Psoas muscle (tissue), 8 donors: ENCODE measurements around the gene APCDD1. TPM values are rescaled to one million over a fixed set of nuclear protein-coding genes. Genes with fewer than 3 reads are reported as not detected.
A peak's percentile ranks its signal among the peaks of the same experiment; 100 is the strongest.

ENCODE experiments used
- ATAC-seq, 4 donors: fragments of 200-7000 bp; cut with Tn5 transposase; one replicate each; pipeline ENCODE4 v1.9.1; 2020; ENCODE audit warnings: moderate library complexity in 3 of 4, mild to moderate bottlenecking in 2 of 4
- DNase-seq, 2 donors: peaks; one replicate each; pipeline ENCODE4 v3.0.0-alpha.2; 2020
- H3K27ac ChIP-seq: fragments of 200-600 bp; one replicate; pipeline ENCODE4 v1.8.0; 2022
- H3K27me3 ChIP-seq, 3 donors: fragments of 200-600 bp in 1 of 3; one replicate each; pipeline versions ENCODE4 v1.6.1 to v1.8.0; 2013 to 2022; ENCODE audit warnings: low read length in 2 of 3, mild to moderate bottlenecking in 2 of 3, moderate library complexity in 1 of 3; ENCODE audit not compliant: insufficient read depth in 3 of 3
- H3K36me3 ChIP-seq, 2 donors: fragments of 200-600 bp in 1 of 2; one replicate each; pipeline versions ENCODE4 v1.6.1 to v1.8.0; 2013 to 2022; ENCODE audit warnings: low read depth in 1 of 2, mild to moderate bottlenecking in 1 of 2, moderate library complexity in 1 of 2; ENCODE audit not compliant: insufficient read depth in 1 of 2
- H3K4me1 ChIP-seq: fragments of 200-600 bp; one replicate; pipeline ENCODE4 v1.8.0; 2022
- H3K4me3 ChIP-seq: fragments of 200-600 bp; one replicate; pipeline ENCODE4 v1.8.0; 2022; ENCODE audit warnings: mild to moderate bottlenecking
- H3K9me3 ChIP-seq: fragments of 200-600 bp; one replicate; pipeline ENCODE4 v1.8.0; 2022
- CTCF ChIP-seq: fragments of 200-600 bp; IDR thresholded peaks from one replicate; pipeline ENCODE4 v1.8.0; 2022; ENCODE audit warnings: antibody characterized with exemption
- WGBS, 3 donors: extraction: QIAGEN DNeasy Blood & Tissue Kit; methylation state at CpG; one replicate each; pipeline versions ENCODE4 v1.1.6 to v1.1.7; 2013; 5-methylcytosine and 5-hydroxymethylcytosine counted together
- intact Hi-C, 2 donors: fragments of 100-400 bp; cut with DNase I; formaldehyde crosslinking; loops; one replicate each; pipeline versions ENCODE4 v1.11.0 to v1.14.2; 2022
- polyA plus RNA-seq, 3 donors: library from polyadenylated mRNA; stranded (reverse); fragments of 200-250 nt; gene quantifications; one replicate each; pipeline ENCODE4 v1.2.3, GENCODE V29; 2013
- total RNA-seq, 4 donors: library from RNA; stranded (reverse); fragmentation: NEBNext Ultra II Directional in 2 of 4; extraction: Animal tissue kit (Norgen Biotek cat#: 25700) in 2 of 4; gene quantifications; one replicate each; pipeline versions ENCODE4 v1.2.1 to v1.2.4, GENCODE V29; 2021 to 2023
- donor health status: healthy with polysubstance abuse.
- donor health status: DM: no; HTN: no; CAD: no; lungs with moderate emphysema.
- donor health status: Bipolar disorder and iron deficiency.
- donor health status: healthy.
- donor health status: DM: yes; HTN: yes; CAD: no.
- donor health status: DM: no; HTN: no; CAD: no.
- donor health status: DM: no; HTN: no; CAD: no.
- donor health status: DM: yes; HTN: yes; CAD: no.

The APCDD1 gene
- total and polyA plus RNA-seq, 7 donors: 1.4 to 47.0 (median 6.3) TPM

GRCh38 chr18:10482985-10483949, 28.8 kb downstream of the APCDD1 start:
- WGBS, 3 donors: 56 to 64% (median 58%) methylated on average over 20 of the region's 20 CpGs
- ATAC-seq (peak in 1 of 4 donors; percentile 51), DNase-seq (no peak)
- Histone ChIP-seq H3K27me3 (peaks cover 0 to 2% (median 0%) of the 10 kb centered on the region in 3 donors), H3K27ac (no peak overlapping the region), H3K4me1 (no peaks in the 10 kb centered on the region), H3K36me3 (no peaks in the 10 kb centered on the region), H3K4me3 (no peak overlapping the region), H3K9me3 (no peaks in the 10 kb centered on the region)
- TF ChIP-seq CTCF: no peak
- intact Hi-C loops: no loop called here

GRCh38 chr18:10485475-10485874, 31.0 kb downstream of the APCDD1 start:
- DNase-seq: no peak
- H3K4me1 ChIP-seq: no peaks in the 10 kb centered on the region

GRCh38 chr18:10486362-10486761, 31.9 kb downstream of the APCDD1 start:
- 54 to 61% (median 56%) methylated on average over 3 of the region's 3 CpGs for WGBS, 3 donors
- H3K4me1 ChIP-seq: no peaks in the 10 kb centered on the region
- intact Hi-C loops: no loop called here

More at GRCh38 chr18:10485475-10485874, 31.0 kb downstream of the APCDD1 start:
- no peaks in the 10 kb centered on the region for H3K36me3 ChIP-seq
- WGBS, 3 donors: 96 to 98% (median 97%) methylated on average over 20 of the region's 20 CpGs
- intact Hi-C loops: no loop called here
- ATAC-seq: no peak
- H3K27ac ChIP-seq: no peak overlapping the region
- no peak for TF ChIP-seq CTCF
- H3K4me3 ChIP-seq: no peak overlapping the region
- peaks cover 0 to 2% (median 0%) of the 10 kb centered on the region in 3 donors for H3K27me3 ChIP-seq
- H3K9me3 ChIP-seq: no peaks in the 10 kb centered on the region

GRCh38 chr18:10487154-10487553, 32.7 kb downstream of the APCDD1 start:
- 83 to 91% (median 87%) methylated on average over 6 of the region's 6 CpGs for WGBS, 3 donors
- H3K36me3 ChIP-seq: no peaks in the 10 kb centered on the region
- no peak for DNase-seq
- intact Hi-C loops: no loop called here
- no peak for TF ChIP-seq CTCF
- H3K9me3 ChIP-seq: no peaks in the 10 kb centered on the region
- H3K4me3 ChIP-seq: no peak overlapping the region
- H3K27ac ChIP-seq: no peak overlapping the region
- H3K27me3 ChIP-seq: peaks cover 0 to 2% (median 0%) of the 10 kb centered on the region in 3 donors
- no peaks in the 10 kb centered on the region for H3K4me1 ChIP-seq
- ATAC-seq: no peak

More at GRCh38 chr18:10486362-10486761, 31.9 kb downstream of the APCDD1 start:
- H3K27me3 ChIP-seq: peaks cover 0 to 2% (median 0%) of the 10 kb centered on the region in 3 donors
- no peak overlapping the region for H3K27ac ChIP-seq
- H3K9me3 ChIP-seq: no peaks in the 10 kb centered on the region
- H3K4me3 ChIP-seq: no peak overlapping the region
- ATAC-seq (no peak), DNase-seq (no peak)
- H3K36me3 ChIP-seq: no peaks in the 10 kb centered on the region
- no peak for TF ChIP-seq CTCF
